Retina (tissue), 1 donor: Measurements from ENCODE around the gene SAT1.

ENCODE experiments used
- DNase-seq: peaks from one replicate; pipeline ENCODE4 v3.0.0-alpha.2; 2016

SAT1 gene

GRCh38 chrX:23811656-23812055 lies 28.7 kb downstream of the SAT1 start:
- no peak for DNase-seq

DNA sequence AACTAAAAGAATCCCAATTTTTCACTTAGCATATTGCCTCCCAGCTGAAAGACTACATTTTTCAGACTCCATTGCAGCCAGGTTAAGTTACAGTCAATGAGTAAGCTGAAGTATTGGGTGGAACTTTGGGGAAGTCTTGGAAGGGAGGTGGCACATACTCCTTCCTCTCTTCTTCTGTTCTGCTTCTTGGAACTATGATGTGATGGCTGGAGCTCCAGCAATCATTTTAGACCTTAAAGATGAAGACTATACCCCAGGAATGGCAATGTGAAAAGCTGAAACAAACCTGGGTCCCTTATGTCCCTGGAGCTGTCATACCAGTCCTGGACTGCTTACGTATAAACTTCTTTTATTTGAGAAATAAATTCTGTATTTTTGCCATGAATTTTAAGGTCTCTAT lies 30.8 kb downstream of the SAT1 start:
- no peak for DNase-seq

DNA sequence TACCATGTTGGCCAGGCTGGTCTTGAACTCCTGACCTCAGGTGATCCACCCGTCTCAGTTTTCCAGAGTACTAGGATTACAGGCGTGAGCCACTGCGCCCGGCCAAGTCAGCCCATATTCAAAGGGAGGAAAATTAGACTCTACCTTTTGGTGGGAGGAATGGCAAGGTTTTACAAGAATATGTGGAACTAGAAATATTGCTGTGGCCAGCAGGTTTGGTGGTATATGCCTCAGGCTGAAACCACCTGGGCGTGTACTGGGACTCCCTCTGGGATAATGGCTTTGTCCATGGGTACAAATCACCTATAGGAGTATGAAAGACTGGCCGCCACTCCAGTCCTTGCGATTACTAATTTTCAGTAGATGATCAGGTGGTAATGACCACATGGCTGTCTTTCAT lies 32.4 kb downstream of the SAT1 start:
- no peak for DNase-seq

DNA sequence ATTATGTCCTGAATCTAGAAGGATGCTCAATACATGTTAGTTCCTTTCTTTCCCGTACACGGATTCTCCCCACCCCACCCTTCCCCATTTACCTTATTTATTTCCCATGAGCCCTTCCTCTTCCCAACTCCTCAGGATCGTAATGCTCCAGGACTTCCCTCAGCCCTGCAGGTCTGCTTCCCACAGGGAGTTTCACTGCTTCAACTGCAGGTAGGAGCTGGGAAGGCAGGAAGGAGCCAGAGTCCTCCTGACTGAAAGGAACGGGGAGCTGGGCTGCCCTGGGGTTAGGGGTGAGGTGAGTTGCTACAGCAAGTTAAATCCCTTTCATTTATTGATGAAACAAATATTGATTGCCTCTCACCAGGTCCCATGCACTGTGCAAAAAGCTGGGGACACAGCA lies 33.2 kb downstream of the SAT1 start:
- no peak for DNase-seq

DNA sequence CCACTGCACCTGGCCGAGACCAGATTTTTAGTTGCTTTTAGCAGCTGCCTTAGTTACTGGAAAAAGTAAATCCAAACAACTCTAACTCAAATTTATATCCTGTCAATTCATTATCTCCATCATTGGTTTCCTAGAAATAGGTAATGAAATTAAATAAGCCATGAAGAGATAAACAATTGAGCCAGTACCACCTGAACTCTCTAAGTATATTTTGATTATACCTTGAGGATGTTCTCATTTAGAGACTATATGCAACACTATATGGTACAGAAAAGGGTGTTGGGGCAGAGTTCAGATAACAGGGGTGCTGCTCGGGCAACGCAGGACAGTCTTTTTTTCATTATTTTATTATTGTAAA lies 35.0 kb downstream of the SAT1 start:
- no peak for DNase-seq

DNA sequence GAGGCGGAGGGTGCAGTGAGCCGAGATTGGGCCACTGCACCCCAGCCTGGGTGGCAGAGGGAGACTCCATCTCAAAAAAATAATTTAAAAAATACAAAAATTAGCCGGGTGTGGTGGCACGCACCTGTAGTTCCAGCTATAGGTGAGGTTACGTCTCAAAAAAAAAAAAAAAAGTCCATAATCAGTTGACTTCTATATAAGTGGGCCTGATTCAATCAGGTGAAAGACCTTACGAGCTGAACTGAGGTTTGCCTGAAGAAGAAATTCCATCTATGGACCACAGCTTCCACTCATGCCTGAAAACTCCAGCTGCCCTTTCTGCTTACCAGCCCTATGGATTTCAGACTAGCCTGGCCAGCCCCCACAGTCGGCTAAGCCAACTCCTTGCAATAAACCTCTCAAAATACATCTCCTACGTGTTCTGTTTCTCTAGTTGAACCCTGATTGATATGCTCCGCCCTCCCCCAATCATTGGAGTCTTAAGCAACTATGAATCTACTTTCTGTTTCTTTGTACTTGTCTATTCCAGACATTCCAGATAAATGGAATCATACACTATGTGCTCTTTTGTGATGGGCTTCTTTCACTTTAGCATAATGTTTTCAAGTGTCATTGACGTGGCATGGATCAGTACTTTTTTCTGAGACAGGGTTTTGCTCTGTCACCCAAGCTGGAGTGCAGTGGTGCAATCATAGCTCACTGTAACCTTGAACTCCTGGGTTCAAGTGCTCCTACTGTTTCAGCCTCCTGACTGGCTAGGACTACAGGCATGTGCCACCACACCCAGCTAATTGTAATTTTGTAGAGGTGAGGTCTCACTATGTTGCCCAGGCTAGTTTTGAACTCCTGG lies 36.6 kb downstream of the SAT1 start:
- no peak for DNase-seq

DNA sequence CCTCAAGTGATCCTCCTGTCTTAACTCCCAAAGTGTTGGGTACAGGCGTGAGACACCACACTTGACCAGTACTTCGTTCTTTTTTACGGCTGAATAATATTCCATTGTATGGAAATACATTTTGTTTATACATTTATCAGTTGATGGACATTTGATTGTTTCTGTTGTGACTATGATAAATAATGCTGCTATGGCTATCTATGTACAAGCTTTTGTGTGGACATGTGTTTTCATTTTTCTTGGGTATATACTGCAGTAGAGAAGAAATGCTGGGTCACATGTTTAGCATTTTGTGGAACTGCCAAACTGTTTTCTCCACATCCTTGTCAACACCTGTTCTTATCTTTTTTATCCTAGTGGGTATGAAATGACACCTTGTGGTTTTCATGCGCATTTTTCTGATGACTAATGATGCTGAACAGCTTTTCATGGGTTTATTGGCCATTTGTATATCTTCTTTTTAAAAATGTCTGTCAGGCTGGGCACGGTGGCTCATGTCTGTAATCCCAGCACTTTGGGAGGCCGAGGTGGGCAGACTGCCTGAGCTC lies 37.3 kb downstream of the SAT1 start:
- no peak for DNase-seq

GRCh38 chrX:23821847-23822246 lies 38.9 kb downstream of the SAT1 start:
- DNase-seq: no peak

DNA sequence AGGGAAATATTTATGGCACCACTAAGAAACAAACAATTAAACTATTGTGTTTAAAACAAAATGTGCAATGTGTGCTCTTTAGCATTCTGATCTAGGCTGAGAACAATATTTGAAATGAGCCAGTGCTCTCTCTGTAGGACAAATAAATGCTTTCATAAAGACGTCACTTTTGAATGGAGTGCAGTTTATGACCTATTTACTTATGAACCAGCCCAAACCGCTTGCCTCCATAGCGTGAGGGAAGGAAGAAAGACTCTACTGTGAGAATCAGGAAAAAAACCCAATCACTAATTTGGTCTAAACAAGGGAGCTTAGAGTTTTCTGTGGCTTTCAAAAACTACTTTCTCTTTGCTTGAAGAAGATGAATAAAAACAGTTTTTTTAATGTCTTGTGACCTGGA lies 39.4 kb downstream of the SAT1 start:
- DNase-seq: peak; percentile 26

DNA sequence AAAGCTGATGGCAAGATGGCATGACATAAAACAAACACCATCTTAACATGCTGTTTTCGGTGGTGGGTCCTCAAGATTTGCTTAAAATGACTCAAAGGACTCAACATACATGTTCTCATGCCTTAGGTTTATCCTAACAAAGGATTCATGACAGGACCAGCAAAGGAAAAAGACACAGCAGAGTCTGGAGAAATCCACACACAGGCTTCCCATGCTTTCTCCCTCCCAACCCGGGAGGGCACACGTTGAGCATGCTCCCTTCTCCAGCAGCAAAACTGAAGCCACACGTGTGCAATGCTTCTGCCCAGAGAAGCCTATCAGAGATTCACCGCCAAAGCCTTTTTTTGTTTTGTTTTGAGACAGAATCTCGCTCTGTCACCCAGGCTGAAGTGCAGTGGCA lies 39.9 kb downstream of the SAT1 start:
- DNase-seq: no peak

DNA sequence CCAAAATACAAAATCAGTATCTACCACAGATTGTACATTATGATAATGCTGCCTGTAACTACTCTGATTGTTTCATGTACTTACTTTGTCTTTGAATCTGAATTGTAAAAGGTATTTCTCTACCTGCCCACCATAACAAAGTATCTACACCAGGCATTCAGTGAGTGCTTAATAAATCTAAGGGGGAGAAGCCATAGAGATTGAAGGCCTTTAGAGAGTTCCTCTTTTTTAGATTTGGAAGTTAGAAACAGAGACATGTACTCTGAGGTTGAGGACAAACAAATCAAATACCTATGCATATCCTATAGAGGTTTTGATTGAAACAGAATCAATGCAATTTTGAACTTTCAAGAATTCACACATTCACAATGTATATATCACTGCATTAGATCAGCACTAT lies 42.7 kb downstream of the SAT1 start:
- no peak for DNase-seq

GRCh38 chrX:23826216-23826615 lies 43.2 kb downstream of the SAT1 start:
- DNase-seq: no peak

- no peak for DNase-seq
These were observed 43.7 kb downstream of the SAT1 start for GRCh38 chrX:23826653-23827052.

DNA sequence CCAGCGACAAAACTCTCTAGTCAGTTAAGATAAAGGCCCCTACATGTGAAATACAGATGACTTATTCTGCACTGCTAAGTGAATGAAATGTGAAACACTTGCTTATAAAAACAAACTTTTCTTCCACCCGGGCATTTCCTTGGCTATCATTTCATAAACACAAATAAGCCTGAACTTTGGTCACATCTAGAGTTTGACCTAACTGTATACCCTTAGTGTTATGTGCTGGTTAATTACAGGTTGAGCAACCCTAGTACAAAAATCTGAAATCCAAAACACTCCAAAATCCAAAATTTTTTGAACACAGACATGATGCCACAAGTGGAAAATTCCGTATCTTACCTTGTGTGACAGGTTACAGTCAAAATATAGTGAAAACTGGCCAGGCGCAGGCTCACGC lies 45.9 kb downstream of the SAT1 start:
- no peak for DNase-seq

DNA sequence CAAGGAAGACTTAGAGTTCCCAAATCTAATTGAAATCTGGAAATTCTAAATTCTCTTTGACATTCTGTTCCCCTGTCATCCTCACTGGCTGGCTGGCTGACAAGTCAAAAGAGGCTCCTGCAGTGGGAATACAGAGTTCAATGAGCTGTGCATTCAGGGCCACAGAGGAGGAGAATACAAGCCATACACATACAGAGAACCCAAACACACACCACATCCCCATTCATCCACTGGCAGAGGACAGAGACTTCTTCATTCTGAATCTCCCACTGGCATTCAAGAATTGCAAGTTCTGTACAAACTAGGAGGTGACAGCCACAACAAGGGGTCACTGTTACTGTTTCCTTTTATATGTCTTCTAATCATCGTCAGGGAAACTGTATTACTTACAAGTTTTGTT lies 49.7 kb downstream of the SAT1 start:
- no peak for DNase-seq
